HEK293 (cell line): ENCODE measurements around the gene NUDT3.
"Not testable (repeated sequence)": the region's sequence is repeated elsewhere in the genome, so short reads cannot be mapped to it uniquely, and the experiment has no call there.

Source experiments
- CTCF ChIA-PET: fragments of 350-600 bp; formaldehyde crosslinking; extraction: SDS; loops from one replicate; lab custom pipeline; 2021; ENCODE audit warnings: antibody characterized with exemption; lab: Yijun Ruan, JAX
- POLR2A ChIA-PET: fragments of 300-600 bp; formaldehyde crosslinking; extraction: SDS; loops from one replicate; lab custom pipeline; 2020; ENCODE audit warnings: antibody characterized with exemption, inconsistent platforms; lab: Yijun Ruan, JAX
- H3K27ac ChIP-seq: fragments of 200-500 bp; sonication (Bioruptor generic); 2 replicates; pipeline ENCODE4 v1.5.1; 2014; ENCODE audit warnings: low read depth, low read length, control low read depth, inconsistent platforms; ENCODE audit errors: extremely low read depth
- H3K36me3 ChIP-seq, 2 experiments: fragments of 200-500 bp in 1 of 2; sonication (Bioruptor generic) in 1 of 2; 1 replicate in 1 of 2; 2 replicates in 1 of 2; pipeline ENCODE4 v1.5.1; 2014 to 2017; ENCODE audit warnings: inconsistent platforms in 2 of 2, low read length in 2 of 2; ENCODE audit not compliant: control insufficient read depth in 2 of 2, insufficient read depth in 1 of 2
- H3K4me1 ChIP-seq: fragments of 200-500 bp; sonication (Bioruptor generic); 2 replicates; pipeline ENCODE4 v1.5.1; 2014; ENCODE audit warnings: mild to moderate bottlenecking, low read length, inconsistent platforms; ENCODE audit not compliant: control insufficient read depth, insufficient read depth
- H3K4me3 ChIP-seq: 2 replicates; pipeline ENCODE4 v1.5.1; 2011; ENCODE audit warnings: low read depth, mild to moderate bottlenecking, control low read depth, low read length, moderate library complexity
- H3K9me3 ChIP-seq: fragments of 200-500 bp; sonication (Bioruptor generic); 2 replicates; pipeline ENCODE4 v1.5.1; 2014; ENCODE audit warnings: low read depth, low read length, inconsistent platforms; ENCODE audit not compliant: control insufficient read depth, insufficient read depth
- HIC1 ChIP-seq: fragments of 450-650 bp; formaldehyde crosslinking; IDR thresholded peaks from 2 replicates; pipeline ENCODE4 v1.5.1; 2016; ENCODE audit warnings: missing biosample characterization, missing genetic modification characterization
- IKZF3 ChIP-seq: fragments of 450-650 bp; IDR thresholded peaks from 2 replicates; pipeline ENCODE4 v1.5.0; 2018; ENCODE audit warnings: missing biosample characterization, mild to moderate bottlenecking, missing genetic modification characterization, moderate library complexity
- INSM2 ChIP-seq: fragments of 450-650 bp; formaldehyde crosslinking; IDR thresholded peaks from 2 replicates; pipeline ENCODE4 v1.5.1; 2016; ENCODE audit warnings: missing biosample characterization, missing genetic modification characterization
- KLF1 ChIP-seq: fragments of 450-650 bp; formaldehyde crosslinking; IDR thresholded peaks from 2 replicates; pipeline ENCODE4 v1.5.1; 2016; ENCODE audit warnings: missing biosample characterization, missing genetic modification characterization
- PRDM1 ChIP-seq: fragments of 450-650 bp; formaldehyde crosslinking; IDR thresholded peaks from 2 replicates; pipeline ENCODE4; 2016; ENCODE audit warnings: missing biosample characterization, missing genetic modification characterization
- SALL2 ChIP-seq: fragments of 450-650 bp; formaldehyde crosslinking; IDR thresholded peaks from 2 replicates; pipeline ENCODE4 v1.5.0; 2017; ENCODE audit warnings: missing biosample characterization, mild to moderate bottlenecking, missing genetic modification characterization, borderline replicate concordance
- TCF7L2 ChIP-seq: IDR thresholded peaks from 2 replicates; pipeline ENCODE4 v1.6.1; 2011; ENCODE audit warnings: low read depth, mild to moderate bottlenecking, inconsistent platforms, low read length, moderate library complexity, borderline replicate concordance
- ZBTB44 ChIP-seq: fragments of 450-650 bp; IDR thresholded peaks from 2 replicates; pipeline ENCODE4 v1.5.1; 2018; ENCODE audit warnings: missing biosample characterization, mild to moderate bottlenecking, missing genetic modification characterization
- ZNF140 ChIP-seq: fragments of 450-650 bp; formaldehyde crosslinking; IDR thresholded peaks from 2 replicates; pipeline ENCODE4 v1.5.1; 2016; ENCODE audit warnings: missing biosample characterization, missing genetic modification characterization
- ZNF18 ChIP-seq: fragments of 450-650 bp; formaldehyde crosslinking; IDR thresholded peaks from 2 replicates; pipeline ENCODE4 v1.5.1; 2016; ENCODE audit warnings: missing biosample characterization, missing genetic modification characterization
- ZNF202 ChIP-seq: fragments of 450-650 bp; formaldehyde crosslinking; IDR thresholded peaks from 2 replicates; pipeline ENCODE4 v1.5.1; 2016; ENCODE audit warnings: missing biosample characterization, missing genetic modification characterization, borderline replicate concordance
- ZNF366 ChIP-seq: fragments of 450-650 bp; formaldehyde crosslinking; conservative IDR thresholded peaks from 2 replicates; pipeline ENCODE4 v1.5.1; 2016; ENCODE audit warnings: missing biosample characterization, missing genetic modification characterization
- ZNF416 ChIP-seq: fragments of 450-650 bp; formaldehyde crosslinking; IDR thresholded peaks from 2 replicates; pipeline ENCODE4 v1.5.1; 2016; ENCODE audit warnings: missing biosample characterization, missing genetic modification characterization
- ZNF473 ChIP-seq: fragments of 450-650 bp; formaldehyde crosslinking; IDR thresholded peaks from 2 replicates; pipeline ENCODE4 v1.5.1; 2017; ENCODE audit warnings: missing biosample characterization, missing genetic modification characterization
- ZNF501 ChIP-seq: fragments of 450-650 bp; formaldehyde crosslinking; IDR thresholded peaks from 2 replicates; pipeline ENCODE4 v1.5.1; 2016; ENCODE audit warnings: missing biosample characterization, missing genetic modification characterization
- ZNF521 ChIP-seq: fragments of 450-650 bp; formaldehyde crosslinking; IDR thresholded peaks from 2 replicates; pipeline ENCODE4 v1.5.1; 2017; ENCODE audit warnings: missing biosample characterization, mild to moderate bottlenecking, missing genetic modification characterization
- ZNF530 ChIP-seq: fragments of 450-650 bp; formaldehyde crosslinking; IDR thresholded peaks from 2 replicates; pipeline ENCODE4 v1.5.1; 2016; ENCODE audit warnings: low read depth, missing biosample characterization, missing genetic modification characterization
- ZNF600 ChIP-seq: fragments of 450-650 bp; formaldehyde crosslinking; IDR thresholded peaks from 2 replicates; pipeline ENCODE4 v1.5.1; 2016; ENCODE audit warnings: missing biosample characterization, missing genetic modification characterization
- ZNF677 ChIP-seq: fragments of 450-650 bp; IDR thresholded peaks from 2 replicates; pipeline ENCODE4 v1.5.0; 2018; ENCODE audit warnings: missing biosample characterization, mild to moderate bottlenecking, missing genetic modification characterization, moderate library complexity
- ZNF76 ChIP-seq: fragments of 450-650 bp; formaldehyde crosslinking; IDR thresholded peaks from 2 replicates; pipeline ENCODE4; 2016; ENCODE audit warnings: low read depth, missing biosample characterization, missing genetic modification characterization, borderline replicate concordance
- ZNF776 ChIP-seq: fragments of 450-650 bp; formaldehyde crosslinking; IDR thresholded peaks from 2 replicates; pipeline ENCODE4 v1.5.0; 2017; ENCODE audit warnings: missing biosample characterization, missing genetic modification characterization, borderline replicate concordance
- ZSCAN30 ChIP-seq: fragments of 450-650 bp; IDR thresholded peaks from 2 replicates; pipeline ENCODE4 v1.5.1; 2018; ENCODE audit warnings: missing biosample characterization, mild to moderate bottlenecking, missing genetic modification characterization, moderate library complexity

NUDT3 gene

GRCh38 chr6:34377984-34378383 is 14.5 kb downstream of the NUDT3 start:
- ChIA-PET CTCF (interaction anchor here (1.1 kb wide), 1 partner anchor 129 kb away, joined by 3 read pairs; no protein-coding TSS in a partner anchor), POLR2A (no interaction called here)
- peaks cover 0 to 4% of the 10 kb centered on the region in 2 experiments; a peak in 1 of 3 replicates for H3K36me3 ChIP-seq
- peaks cover 5% of the 10 kb centered on the region for H3K4me1 ChIP-seq
- H3K4me3 ChIP-seq = no peak overlapping the region
- H3K27ac ChIP-seq = no peak overlapping the region
- H3K9me3 ChIP-seq = no peaks in the 10 kb centered on the region
- TF ChIP-seq ZNF600 (tag by site-specific recombination) (no peak), ZNF776 (tag by site-specific recombination) (no peak), HIC1 (tag by site-specific recombination) (no peak), ZBTB44 (tag by site-specific recombination) (no peak), ZSCAN30 (tag by site-specific recombination) (no peak), ZNF202 (tag by site-specific recombination) (no peak)

GRCh38 chr6:34377571-34377970 is 14.9 kb downstream of the NUDT3 start:
- H3K36me3 ChIP-seq, POLR2A ChIA-PET, H3K4me3 ChIP-seq, CTCF ChIA-PET, H3K9me3 ChIP-seq, H3K4me1 ChIP-seq, H3K27ac ChIP-seq: not testable (repeated sequence)

GRCh38 chr6:34375833-34376232 is 16.6 kb downstream of the NUDT3 start:
- ChIA-PET POLR2A (no interaction called here), CTCF (interaction anchor here (0.7 kb wide), 1 partner anchor 11 kb away, joined by 4 read pairs; no protein-coding TSS in a partner anchor)
- no peak overlapping the region for H3K4me3 ChIP-seq
- H3K4me1 ChIP-seq = peaks cover 5% of the 10 kb centered on the region
- no peaks in the 10 kb centered on the region; a peak in 1 of 3 replicates for H3K36me3 ChIP-seq
- TF ChIP-seq ZNF140 (peak; percentile 19; the same call in 1 of the 2 replicates), TCF7L2 (no peak), ZNF521 (no peak), PRDM1 (peak; percentile 91)
- no peaks in the 10 kb centered on the region for H3K9me3 ChIP-seq
- H3K27ac ChIP-seq = 0 out of 2 replicates have a peak overlapping the region, but pooled peaks have one; percentile 6

GRCh38 chr6:34374508-34374907 is 18.0 kb downstream of the NUDT3 start:
- CTCF ChIA-PET = interaction anchor here (0.6 kb wide), 1 partner anchor 63 kb away, joined by 6 read pairs; no protein-coding TSS in a partner anchor
- Histone ChIP-seq H3K4me1 (peaks cover 5% of the 10 kb centered on the region), H3K27ac (no peak overlapping the region), H3K9me3 (no peaks in the 10 kb centered on the region), H3K4me3 (no peak overlapping the region), H3K36me3 (no peaks in the 10 kb centered on the region; a peak in 1 of 3 replicates)
- POLR2A ChIA-PET = no interaction called here
- TF ChIP-seq ZNF18 (tag by site-specific recombination) (no peak), KLF1 (tag by site-specific recombination) (no peak), ZNF530 (tag by site-specific recombination) (no peak), ZNF677 (tag by site-specific recombination) (no peak), ZNF473 (no peak), SALL2 (tag by site-specific recombination) (no peak), INSM2 (tag by site-specific recombination) (no peak), IKZF3 (tag by site-specific recombination) (no peak), PRDM1 (no peak), ZNF76 (tag by site-specific recombination) (no peak), ZNF366 (tag by site-specific recombination) (no peak), ZNF416 (tag by site-specific recombination) (no peak), ZNF501 (no peak)
